Measurements from ENCODE around the gene WIZ. TPM values are rescaled to one million over a fixed set of nuclear protein-coding genes. Genes with fewer than 3 reads are reported as not detected.
A peak's percentile ranks its signal among the peaks of the same experiment; 100 is the strongest.

Gene WIZ
- total RNA-seq (ENCODE audit: unreplicated experiment): 106 TPM
- long read RNA-seq, partial matches to known transcripts: 0 of 15 reads
- long read RNA-seq, other reads (novel, unspliced or antisense): 15 of 15 reads

- Mint-ChIP-seq H3K27ac (ENCODE audit: unreplicated experiment) (peak within 1 kb of the TSS; percentile 60), H3K36me3 (ENCODE audit: unreplicated experiment) (peaks cover under 1% of the 10 kb centered on the region)
Observed at GRCh38 chr19:15449620-15450527, at the start of gene WIZ. Gene WIZ (minus strand): TSS chr19:15449956. CDS start chr19:15448307, 1,649 bp downstream.

GRCh38 chr19:15498910-15499309, 49.2 kb upstream of the WIZ start:
- Mint-ChIP-seq H3K36me3 (ENCODE audit: unreplicated experiment) (no peaks in the 10 kb centered on the region), H3K4me3 (ENCODE audit: unreplicated experiment) (no peak overlapping the region), H3K27ac (ENCODE audit: unreplicated experiment) (no peak overlapping the region), H3K4me1 (ENCODE audit: low read depth, unreplicated experiment) (no peaks in the 10 kb centered on the region), H3K27me3 (ENCODE audit: unreplicated experiment) (no peaks in the 10 kb centered on the region), H3K9me3 (ENCODE audit: unreplicated experiment) (no peaks in the 10 kb centered on the region)
- no peak for DNase-seq
- no peak for TF ChIP-seq CTCF (IDR thresholded peaks at IDR 0.05; ENCODE audit: partially characterized antibody, unreplicated experiment)

More at GRCh38 chr19:15449620-15450527, at the start of gene WIZ:
- DNase-seq: peak; percentile 89
- peak within 1 kb of the TSS; percentile 85 for H3K4me3 Mint-ChIP-seq (ENCODE audit: unreplicated experiment)
- TF ChIP-seq CTCF (IDR thresholded peaks at IDR 0.05; ENCODE audit: partially characterized antibody, unreplicated experiment): no peak
- peaks cover 11% of the 10 kb centered on the region for H3K27me3 Mint-ChIP-seq (ENCODE audit: unreplicated experiment)
- peaks cover 4% of the 10 kb centered on the region for H3K4me1 Mint-ChIP-seq (ENCODE audit: low read depth, unreplicated experiment)
- H3K9me3 Mint-ChIP-seq (ENCODE audit: unreplicated experiment): peaks cover 9% of the 10 kb centered on the region

- no peaks in the 10 kb centered on the region for H3K9me3 Mint-ChIP-seq (ENCODE audit: unreplicated experiment)
- H3K27ac Mint-ChIP-seq (ENCODE audit: unreplicated experiment): no peak overlapping the region
Observed at GRCh38 chr19:15498156-15498858, 48.6 kb upstream of the WIZ start.

GRCh38 chr19:15495151-15495550, 45.4 kb upstream of the WIZ start:
- TF ChIP-seq CTCF (IDR thresholded peaks at IDR 0.05; ENCODE audit: partially characterized antibody, unreplicated experiment): no peak
- H3K27ac Mint-ChIP-seq (ENCODE audit: unreplicated experiment): no peak overlapping the region
- H3K4me3 Mint-ChIP-seq (ENCODE audit: unreplicated experiment): no peak overlapping the region
- H3K27me3 Mint-ChIP-seq (ENCODE audit: unreplicated experiment): no peaks in the 10 kb centered on the region
- DNase-seq: no peak
- no peaks in the 10 kb centered on the region for H3K36me3 Mint-ChIP-seq (ENCODE audit: unreplicated experiment)
- H3K9me3 Mint-ChIP-seq (ENCODE audit: unreplicated experiment): no peaks in the 10 kb centered on the region
- no peaks in the 10 kb centered on the region for H3K4me1 Mint-ChIP-seq (ENCODE audit: low read depth, unreplicated experiment)

More at GRCh38 chr19:15498156-15498858, 48.6 kb upstream of the WIZ start:
- no peak for DNase-seq
- no peak for TF ChIP-seq CTCF (IDR thresholded peaks at IDR 0.05; ENCODE audit: partially characterized antibody, unreplicated experiment)
- Mint-ChIP-seq H3K4me1 (ENCODE audit: low read depth, unreplicated experiment) (no peaks in the 10 kb centered on the region), H3K4me3 (ENCODE audit: unreplicated experiment) (no peak overlapping the region), H3K27me3 (ENCODE audit: unreplicated experiment) (no peaks in the 10 kb centered on the region), H3K36me3 (ENCODE audit: unreplicated experiment) (no peaks in the 10 kb centered on the region)

Measured in glutamatergic neuron (in vitro differentiated cells).